Nephron progenitor cell (in vitro differentiated cells): Measurements from ENCODE around the gene AAR2.

ENCODE experiments used
- DNase-seq: peaks from one replicate; pipeline ENCODE4 v3.0.0; 2021
- H3K27ac Mint-ChIP-seq: 2 replicates; pipeline ENCODE4 v1.8.0; 2021; ENCODE audit warnings: mild to moderate bottlenecking, moderate library complexity, mixed read lengths
- H3K27me3 Mint-ChIP-seq: 2 replicates; pipeline ENCODE4 v1.8.0; 2021; ENCODE audit warnings: mild to moderate bottlenecking, low read depth, mixed read lengths; ENCODE audit not compliant: poor library complexity
- H3K36me3 Mint-ChIP-seq: 2 replicates; pipeline ENCODE4 v1.8.0; 2021; ENCODE audit warnings: low read depth, mixed read lengths
- H3K4me1 Mint-ChIP-seq: 2 replicates; pipeline ENCODE4 v1.8.0; 2021; ENCODE audit warnings: mixed read lengths
- H3K4me3 Mint-ChIP-seq: 2 replicates; pipeline ENCODE4 v1.8.0; 2021; ENCODE audit warnings: mild to moderate bottlenecking, moderate library complexity, mixed read lengths
- H3K9me3 Mint-ChIP-seq: 2 replicates; pipeline ENCODE4 v1.8.0; 2021; ENCODE audit warnings: mild to moderate bottlenecking, moderate library complexity, mixed read lengths
- TF ChIP-seq, protein P1 (sequence below): fragments of 200-600 bp; sonication (generic); IDR thresholded peaks from 2 replicates; pipeline ENCODE4 v1.5.0; 2021; ENCODE audit warnings: antibody characterized with exemption

The AAR2 gene

DNA sequence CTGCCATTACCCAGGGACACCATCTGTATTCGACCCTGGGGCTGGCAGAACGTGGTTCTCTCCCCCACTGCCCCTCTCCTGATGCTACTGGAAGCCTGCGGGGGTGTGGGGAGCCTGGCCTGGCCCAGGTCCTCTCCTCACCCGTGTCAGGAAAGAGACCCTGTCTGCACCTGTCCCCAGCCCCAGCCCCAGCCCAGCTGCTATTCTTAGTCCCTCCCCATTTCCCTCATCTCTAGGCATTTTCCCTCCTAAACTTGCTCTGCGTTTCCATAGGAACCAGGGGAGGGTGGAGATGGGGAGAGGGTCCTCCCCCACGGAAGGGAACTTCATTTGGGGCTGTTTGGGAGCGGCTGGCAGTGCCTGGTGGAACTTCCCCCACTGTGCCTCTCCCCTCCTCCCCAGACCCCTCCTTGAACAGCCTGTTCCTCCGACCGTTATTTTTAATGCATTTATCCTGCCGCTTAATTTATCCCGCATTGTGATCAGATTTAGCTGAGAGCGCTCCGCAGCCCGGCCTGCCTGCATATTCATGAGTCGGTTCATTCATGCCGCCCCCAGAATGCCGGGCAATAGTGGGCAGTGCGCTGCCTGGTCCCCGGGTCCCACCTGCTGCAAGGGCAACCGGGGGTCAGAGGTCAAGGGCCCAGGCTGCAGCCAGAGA, 38.0 kb downstream of the AAR2 start:
- H3K4me1 Mint-ChIP-seq = peaks cover 6% of the 10 kb centered on the region
- no peak overlapping the region for H3K27ac Mint-ChIP-seq
- peaks cover 34% of the 10 kb centered on the region for H3K27me3 Mint-ChIP-seq
- no peak overlapping the region for H3K4me3 Mint-ChIP-seq
- TF ChIP-seq, protein P1, sequence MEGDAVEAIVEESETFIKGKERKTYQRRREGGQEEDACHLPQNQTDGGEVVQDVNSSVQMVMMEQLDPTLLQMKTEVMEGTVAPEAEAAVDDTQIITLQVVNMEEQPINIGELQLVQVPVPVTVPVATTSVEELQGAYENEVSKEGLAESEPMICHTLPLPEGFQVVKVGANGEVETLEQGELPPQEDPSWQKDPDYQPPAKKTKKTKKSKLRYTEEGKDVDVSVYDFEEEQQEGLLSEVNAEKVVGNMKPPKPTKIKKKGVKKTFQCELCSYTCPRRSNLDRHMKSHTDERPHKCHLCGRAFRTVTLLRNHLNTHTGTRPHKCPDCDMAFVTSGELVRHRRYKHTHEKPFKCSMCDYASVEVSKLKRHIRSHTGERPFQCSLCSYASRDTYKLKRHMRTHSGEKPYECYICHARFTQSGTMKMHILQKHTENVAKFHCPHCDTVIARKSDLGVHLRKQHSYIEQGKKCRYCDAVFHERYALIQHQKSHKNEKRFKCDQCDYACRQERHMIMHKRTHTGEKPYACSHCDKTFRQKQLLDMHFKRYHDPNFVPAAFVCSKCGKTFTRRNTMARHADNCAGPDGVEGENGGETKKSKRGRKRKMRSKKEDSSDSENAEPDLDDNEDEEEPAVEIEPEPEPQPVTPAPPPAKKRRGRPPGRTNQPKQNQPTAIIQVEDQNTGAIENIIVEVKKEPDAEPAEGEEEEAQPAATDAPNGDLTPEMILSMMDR = no peak
- no peaks in the 10 kb centered on the region for H3K36me3 Mint-ChIP-seq
- DNase-seq = no peak
- no peaks in the 10 kb centered on the region for H3K9me3 Mint-ChIP-seq

DNA sequence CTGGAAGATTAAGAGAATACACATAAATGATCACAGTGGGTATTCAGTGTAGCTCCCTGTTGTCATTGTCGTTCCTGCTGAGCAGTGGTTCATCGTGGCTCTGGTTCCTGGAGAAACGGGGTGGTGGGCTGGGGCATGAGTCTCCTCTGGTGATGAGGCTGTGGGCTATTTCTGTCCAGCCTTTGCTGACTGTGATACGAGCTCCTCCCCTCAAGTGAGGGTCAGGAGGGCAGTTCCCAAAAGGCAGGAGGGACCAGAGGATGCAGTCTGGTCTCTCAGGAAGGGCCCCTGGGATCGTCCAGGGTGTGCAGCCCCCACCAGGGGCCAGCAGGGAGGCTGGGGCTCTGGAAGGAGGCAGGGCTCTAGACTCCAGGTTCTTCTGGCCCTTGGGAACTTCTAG, 38.7 kb downstream of the AAR2 start:
- Mint-ChIP-seq H3K4me1 (peaks cover 6% of the 10 kb centered on the region), H3K27ac (no peak overlapping the region), H3K9me3 (no peaks in the 10 kb centered on the region), H3K27me3 (peaks cover 35% of the 10 kb centered on the region), H3K4me3 (no peak overlapping the region), H3K36me3 (no peaks in the 10 kb centered on the region)
- no peak for DNase-seq
- TF ChIP-seq, protein P1 = no peak

DNA sequence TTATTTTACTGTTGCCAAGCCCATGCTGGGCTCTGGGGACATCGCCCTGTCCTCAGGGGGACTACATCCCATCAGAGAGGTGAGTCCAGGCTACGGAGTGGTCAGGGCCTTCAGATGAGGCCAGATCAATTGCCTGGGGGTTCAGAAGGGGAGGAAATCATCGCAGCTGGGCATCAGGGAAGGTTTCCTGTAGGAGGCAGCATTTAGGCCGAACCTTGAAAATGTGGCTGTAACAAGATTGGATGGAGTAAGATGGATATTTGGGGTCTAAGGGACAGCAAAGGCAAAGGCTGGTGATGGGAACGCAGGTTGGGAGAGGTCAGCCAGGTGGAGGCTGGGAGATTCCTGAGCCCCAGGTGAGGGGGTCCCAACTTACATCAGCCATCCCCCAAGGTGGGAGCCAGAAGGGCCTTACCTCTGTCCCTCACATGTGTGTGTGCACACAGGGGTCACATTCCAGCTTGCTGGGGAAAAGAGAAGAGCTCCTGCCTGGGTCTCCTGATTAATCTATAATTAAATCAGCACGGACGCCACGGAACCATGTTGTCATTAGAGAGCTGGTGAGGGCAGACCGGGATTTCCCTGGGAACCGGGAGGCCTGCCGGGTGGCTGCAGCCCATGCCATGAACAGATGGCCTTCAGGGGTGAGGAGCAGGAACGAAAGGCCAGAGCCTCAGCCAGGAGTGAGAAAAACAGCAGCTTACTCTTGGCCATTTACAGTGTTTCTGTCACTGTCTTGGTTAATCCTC, 39.3 kb downstream of the AAR2 start:
- Mint-ChIP-seq H3K4me1 (peaks cover 6% of the 10 kb centered on the region), H3K27me3 (peaks cover 38% of the 10 kb centered on the region), H3K27ac (no peak overlapping the region), H3K9me3 (no peaks in the 10 kb centered on the region), H3K4me3 (no peak overlapping the region), H3K36me3 (no peaks in the 10 kb centered on the region)
- TF ChIP-seq, protein P1 = no peak
- no peak for DNase-seq

DNA sequence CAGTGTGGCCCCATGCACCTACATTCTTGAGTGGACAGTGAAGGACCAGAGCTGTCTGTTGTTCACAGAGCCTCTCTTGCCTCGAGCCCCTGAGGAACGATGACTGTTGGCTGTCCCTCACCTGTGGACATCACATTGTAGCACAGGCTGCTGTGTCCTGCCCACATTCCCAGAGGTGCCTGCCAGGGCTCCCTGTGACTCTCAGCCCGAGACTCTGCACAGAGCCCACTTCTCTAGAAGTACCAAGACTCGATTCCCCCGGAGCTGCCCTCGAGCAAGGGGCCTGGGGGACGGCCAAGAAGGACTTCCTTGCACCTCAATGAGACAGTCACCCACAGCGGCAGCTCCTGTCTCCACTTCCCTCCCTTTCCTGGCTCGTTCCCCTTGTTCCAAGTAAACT, 41.3 kb downstream of the AAR2 start:
- Mint-ChIP-seq H3K4me1 (peaks cover 6% of the 10 kb centered on the region), H3K27me3 (peaks cover 30% of the 10 kb centered on the region), H3K27ac (no peak overlapping the region), H3K9me3 (no peaks in the 10 kb centered on the region), H3K36me3 (no peaks in the 10 kb centered on the region), H3K4me3 (no peak overlapping the region)
- TF ChIP-seq, protein P1 = no peak
- DNase-seq = no peak

DNA sequence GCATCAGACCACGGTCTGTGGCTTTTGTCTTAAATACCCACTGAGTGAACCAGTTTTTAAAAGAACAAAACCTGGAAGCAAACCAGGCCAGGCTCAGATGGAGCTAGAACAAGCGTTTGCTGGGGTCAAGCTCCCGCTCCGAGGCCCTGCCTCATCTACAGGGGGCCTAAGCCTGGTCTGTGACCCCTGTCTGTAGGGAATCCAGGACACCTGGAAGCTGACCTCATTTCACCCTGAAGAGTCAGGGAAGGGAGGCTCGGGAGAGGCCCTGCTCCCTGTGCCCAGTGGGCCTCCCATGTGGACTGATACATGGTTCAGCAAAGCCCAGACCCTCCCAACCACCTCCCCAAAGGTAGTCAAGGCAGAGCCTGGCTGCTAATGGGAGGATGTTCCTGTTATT, 43.1 kb downstream of the AAR2 start:
- H3K4me3 Mint-ChIP-seq = no peak overlapping the region
- TF ChIP-seq, protein P1 = no peak
- H3K36me3 Mint-ChIP-seq = no peaks in the 10 kb centered on the region
- no peak for DNase-seq
- H3K27me3 Mint-ChIP-seq = peaks cover 26% of the 10 kb centered on the region
- H3K4me1 Mint-ChIP-seq = peaks cover 2% of the 10 kb centered on the region
- H3K9me3 Mint-ChIP-seq = peaks cover 3% of the 10 kb centered on the region
- no peak overlapping the region for H3K27ac Mint-ChIP-seq

DNA sequence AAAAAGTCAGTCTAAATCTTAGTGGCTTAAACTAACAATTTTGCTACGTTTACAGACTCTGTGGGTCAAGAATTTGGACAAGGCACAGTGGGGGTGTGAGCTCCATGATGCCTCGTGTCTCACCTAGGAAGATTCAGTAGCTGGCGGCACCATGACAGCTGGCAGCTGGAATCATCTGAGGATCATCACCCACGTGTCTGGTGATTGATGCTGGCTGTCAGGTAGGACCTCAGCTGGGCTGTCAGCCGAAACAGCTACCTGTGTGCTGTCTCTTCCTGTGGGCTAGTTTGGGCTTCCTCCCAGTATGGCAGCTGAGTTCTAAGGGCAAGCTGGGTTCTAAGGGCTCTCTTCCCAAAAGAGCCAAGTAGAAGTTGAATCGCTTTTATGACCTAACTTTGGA, 43.5 kb downstream of the AAR2 start:
- TF ChIP-seq, protein P1 = no peak
- no peak overlapping the region for H3K4me3 Mint-ChIP-seq
- peaks cover 29% of the 10 kb centered on the region for H3K27me3 Mint-ChIP-seq
- no peak overlapping the region for H3K27ac Mint-ChIP-seq
- H3K36me3 Mint-ChIP-seq = no peaks in the 10 kb centered on the region
- no peaks in the 10 kb centered on the region for H3K4me1 Mint-ChIP-seq
- no peak for DNase-seq
- peaks cover 3% of the 10 kb centered on the region for H3K9me3 Mint-ChIP-seq
